ENCODE measurements around the gene CROCC2.

Gene CROCC2

GRCh38 chr2:240893363-240893844 is 12.7 kb upstream of the CROCC2 start:
- no peak for DNase-seq

- DNase-seq, result no peak
Measured at GRCh38 chr2:240894006-240894405, 12.1 kb upstream of the CROCC2 start.

- no peak for DNase-seq
Measured at GRCh38 chr2:240894836-240895558, 11.1 kb upstream of the CROCC2 start.

GRCh38 chr2:240895656-240896388 is 10.3 kb upstream of the CROCC2 start, which contains the start of gene MAB21L4:
Gene MAB21L4 (minus strand): TSS chr2:240896156. CDS start chr2:240895997, 159 bp downstream.
- no peak for DNase-seq

GRCh38 chr2:240896394-240896793 is 9.7 kb upstream of the CROCC2 start:
- DNase-seq, result no peak

GRCh38 chr2:240896871-240897692 is 9.1 kb upstream of the CROCC2 start:
- DNase-seq, result no peak

GRCh38 chr2:240898108-240898730 is 7.9 kb upstream of the CROCC2 start:
- DNase-seq, result no peak

GRCh38 chr2:240898731-240899467 is 7.2 kb upstream of the CROCC2 start:
- DNase-seq, result no peak

GRCh38 chr2:240899468-240899865 is 6.7 kb upstream of the CROCC2 start:
- DNase-seq, result no peak

GRCh38 chr2:240900141-240900860 is 5.8 kb upstream of the CROCC2 start:
- no peak for DNase-seq

- no peak for DNase-seq
Measured at GRCh38 chr2:240901986-240902614, 4.0 kb upstream of the CROCC2 start.

GRCh38 chr2:240902615-240903041 is 3.5 kb upstream of the CROCC2 start:
- no peak for DNase-seq

- DNase-seq, result no peak
Measured at GRCh38 chr2:240903191-240904060, 2.7 kb upstream of the CROCC2 start.

GRCh38 chr2:240904216-240905175 is 1.6 kb upstream of the CROCC2 start:
- no peak for DNase-seq

GRCh38 chr2:240905176-240905781 is 857 bp upstream of the CROCC2 start:
- no peak for DNase-seq

- DNase-seq, result no peak
Measured at GRCh38 chr2:240906911-240907590, 915 bp downstream of the CROCC2 start.

- no peak for DNase-seq
Measured at GRCh38 chr2:240909216-240909974, 3.3 kb downstream of the CROCC2 start.

All from T-helper 9 cell (primary cell).